GM21786 (cell line): Measurements from ENCODE around the gene MOGAT3.
A peak's percentile ranks its signal among the peaks of the same experiment; 100 is the strongest.

ENCODE experiments used
- ATAC-seq: cut with Tn5 transposase; IDR thresholded peaks from one replicate; pipeline ENCODE4 v1.9.1; 2021; ENCODE audit not compliant: unreplicated experiment

Gene MOGAT3

GRCh38 chr7:101200862-101201599 is at the start of gene MOGAT3:
MOGAT3 (minus strand) TSS chr7:101201036; CDS start chr7:101200854, 182 bp downstream.
- no peak for ATAC-seq

- ATAC-seq, result no peak
These were observed 49.5 kb upstream of the MOGAT3 start for GRCh38 chr7:101250324-101250723.

GRCh38 chr7:101248276-101248675 is 47.4 kb upstream of the MOGAT3 start:
- no peak for ATAC-seq

GRCh38 chr7:101245147-101245668 is 44.4 kb upstream of the MOGAT3 start:
- no peak for ATAC-seq

GRCh38 chr7:101244375-101245146 is 43.7 kb upstream of the MOGAT3 start, which contains the start of gene FIS1:
FIS1 (minus strand) TSS chr7:101245081; CDS start chr7:101245004, 77 bp downstream.
- peak; percentile 89 for ATAC-seq

GRCh38 chr7:101243646-101244374 is 43.0 kb upstream of the MOGAT3 start:
- ATAC-seq, result no peak

GRCh38 chr7:101241443-101242349 is 40.9 kb upstream of the MOGAT3 start:
- no peak for ATAC-seq

GRCh38 chr7:101241015-101241363 is 40.2 kb upstream of the MOGAT3 start:
- no peak for ATAC-seq

- ATAC-seq, result no peak
These were observed 39.6 kb upstream of the MOGAT3 start for GRCh38 chr7:101240226-101241014.

GRCh38 chr7:101239951-101240220 is 39.0 kb upstream of the MOGAT3 start:
- no peak for ATAC-seq

- ATAC-seq, result no peak
These were observed 38.5 kb upstream of the MOGAT3 start for GRCh38 chr7:101239191-101239950.

GRCh38 chr7:101238226-101239182 is 37.7 kb upstream of the MOGAT3 start:
- ATAC-seq, result no peak

- no peak for ATAC-seq
These were observed 36.6 kb upstream of the MOGAT3 start, which contains the start of gene CLDN15 for GRCh38 chr7:101237206-101238067. CLDN15 (minus strand) TSS chr7:101237802; CDS start chr7:101237581, 221 bp downstream.

- no peak for ATAC-seq
These were observed 35.5 kb upstream of the MOGAT3 start for GRCh38 chr7:101236292-101236835.

GRCh38 chr7:101235522-101235921 is 34.7 kb upstream of the MOGAT3 start:
- no peak for ATAC-seq

GRCh38 chr7:101235050-101235449 is 34.2 kb upstream of the MOGAT3 start:
- no peak for ATAC-seq

GRCh38 chr7:101234636-101235035 is 33.8 kb upstream of the MOGAT3 start:
- ATAC-seq, result no peak
